ENCODE measurements around the gene C10orf88. TPM values are rescaled to one million over a fixed set of nuclear protein-coding genes. Genes with fewer than 3 reads are reported as not detected.
"Not testable (repeated sequence)": the region's sequence is repeated elsewhere in the genome, so short reads cannot be mapped to it uniquely, and the experiment has no call there.

Gene C10orf88
- total and polyA plus RNA-seq, 2 donors from 2014 or later: 4.3 to 7.6 TPM

DNA sequence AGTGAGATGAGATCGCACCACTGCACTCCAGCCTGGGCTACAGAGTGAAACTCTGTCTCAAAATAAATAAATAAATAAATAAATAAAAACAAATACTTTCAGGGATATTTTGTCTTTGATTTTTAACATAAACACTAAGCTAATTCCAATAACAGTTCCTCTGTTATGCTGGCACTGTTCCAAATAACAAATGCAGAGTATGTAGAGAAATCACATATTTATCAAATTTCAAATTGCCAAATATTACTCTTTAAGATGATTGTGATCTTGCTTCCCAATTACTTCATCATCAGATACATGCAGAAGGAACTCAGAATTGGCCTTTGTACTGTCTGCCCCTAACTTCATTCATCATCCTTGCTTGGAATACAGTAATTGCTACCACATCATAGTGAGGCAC lies 23.9 kb downstream of the C10orf88 start:
- Histone ChIP-seq H3K4me3 (ENCODE audit: low read length in 3 of 3) (no peak overlapping the region), H3K36me3 (ENCODE audit: control insufficient read depth in 2 of 3, insufficient read depth in 3 of 3, low read length in 3 of 3) (no peaks in the 10 kb centered on the region), H3K27ac (ENCODE audit: low read depth in 2 of 2, low read length in 2 of 2) (no peak overlapping the region), H3K9me3 (ENCODE audit: control insufficient read depth in 2 of 3, insufficient read depth in 1 of 3, low read length in 3 of 3) (no peaks in the 10 kb centered on the region), H3K9ac (ENCODE audit: low read length in 3 of 3) (no peak overlapping the region), H3K4me1 (ENCODE audit: control insufficient read depth in 2 of 3, insufficient read depth in 2 of 3, low read depth in 1 of 3, low read length in 3 of 3) (no peaks in the 10 kb centered on the region), H3K27me3 (ENCODE audit: control insufficient read depth, insufficient read depth, low read length) (no peaks in the 10 kb centered on the region)
- FAIRE-seq (no peak), DNase-seq (no peak)
- intact Hi-C loops (cut with DNase I): no loop called here
- TF ChIP-seq, protein P1, sequence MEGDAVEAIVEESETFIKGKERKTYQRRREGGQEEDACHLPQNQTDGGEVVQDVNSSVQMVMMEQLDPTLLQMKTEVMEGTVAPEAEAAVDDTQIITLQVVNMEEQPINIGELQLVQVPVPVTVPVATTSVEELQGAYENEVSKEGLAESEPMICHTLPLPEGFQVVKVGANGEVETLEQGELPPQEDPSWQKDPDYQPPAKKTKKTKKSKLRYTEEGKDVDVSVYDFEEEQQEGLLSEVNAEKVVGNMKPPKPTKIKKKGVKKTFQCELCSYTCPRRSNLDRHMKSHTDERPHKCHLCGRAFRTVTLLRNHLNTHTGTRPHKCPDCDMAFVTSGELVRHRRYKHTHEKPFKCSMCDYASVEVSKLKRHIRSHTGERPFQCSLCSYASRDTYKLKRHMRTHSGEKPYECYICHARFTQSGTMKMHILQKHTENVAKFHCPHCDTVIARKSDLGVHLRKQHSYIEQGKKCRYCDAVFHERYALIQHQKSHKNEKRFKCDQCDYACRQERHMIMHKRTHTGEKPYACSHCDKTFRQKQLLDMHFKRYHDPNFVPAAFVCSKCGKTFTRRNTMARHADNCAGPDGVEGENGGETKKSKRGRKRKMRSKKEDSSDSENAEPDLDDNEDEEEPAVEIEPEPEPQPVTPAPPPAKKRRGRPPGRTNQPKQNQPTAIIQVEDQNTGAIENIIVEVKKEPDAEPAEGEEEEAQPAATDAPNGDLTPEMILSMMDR (IDR thresholded peaks at IDR 0.05; ENCODE audit: borderline replicate concordance, extremely low read depth, insufficient read depth): no peak

DNA sequence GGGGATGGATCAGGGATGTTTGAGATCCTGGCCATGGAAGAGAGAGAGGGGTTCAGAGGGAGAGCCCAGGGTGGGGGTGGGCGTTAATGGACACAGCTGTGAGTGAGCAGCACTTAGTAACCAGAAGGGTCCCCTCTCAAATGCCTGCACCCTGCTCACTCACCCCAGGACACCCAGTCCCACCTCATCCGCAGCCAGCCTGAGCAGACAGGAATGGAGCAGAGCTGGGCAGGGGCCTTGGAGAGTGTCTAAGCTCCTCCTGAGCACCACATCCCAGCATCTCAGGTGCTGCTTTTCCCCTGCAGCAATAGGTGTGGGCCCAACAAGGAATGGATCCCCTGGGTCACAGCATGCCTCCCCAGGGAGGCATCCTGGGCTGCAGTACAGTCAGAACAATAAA lies 38.3 kb downstream of the C10orf88 start:
- TF ChIP-seq, protein P1 (IDR thresholded peaks at IDR 0.05; ENCODE audit: borderline replicate concordance, extremely low read depth, insufficient read depth): no peak
- Histone ChIP-seq H3K4me1 (ENCODE audit: control insufficient read depth in 2 of 3, insufficient read depth in 2 of 3, low read depth in 1 of 3, low read length in 3 of 3) (no peaks in the 10 kb centered on the region), H3K4me3 (ENCODE audit: low read length in 3 of 3) (no peak overlapping the region), H3K27ac (ENCODE audit: low read depth in 2 of 2, low read length in 2 of 2) (no peak overlapping the region), H3K27me3 (ENCODE audit: control insufficient read depth, insufficient read depth, low read length) (no peaks in the 10 kb centered on the region), H3K36me3 (ENCODE audit: control insufficient read depth in 2 of 3, insufficient read depth in 3 of 3, low read length in 3 of 3) (no peaks in the 10 kb centered on the region), H3K9ac (ENCODE audit: low read length in 3 of 3) (no peak overlapping the region), H3K9me3 (ENCODE audit: control insufficient read depth in 2 of 3, insufficient read depth in 1 of 3, low read length in 3 of 3) (no peaks in the 10 kb centered on the region)
- DNase-seq (no peak), FAIRE-seq (no peak)
- intact Hi-C loops (cut with DNase I): no loop called here

DNA sequence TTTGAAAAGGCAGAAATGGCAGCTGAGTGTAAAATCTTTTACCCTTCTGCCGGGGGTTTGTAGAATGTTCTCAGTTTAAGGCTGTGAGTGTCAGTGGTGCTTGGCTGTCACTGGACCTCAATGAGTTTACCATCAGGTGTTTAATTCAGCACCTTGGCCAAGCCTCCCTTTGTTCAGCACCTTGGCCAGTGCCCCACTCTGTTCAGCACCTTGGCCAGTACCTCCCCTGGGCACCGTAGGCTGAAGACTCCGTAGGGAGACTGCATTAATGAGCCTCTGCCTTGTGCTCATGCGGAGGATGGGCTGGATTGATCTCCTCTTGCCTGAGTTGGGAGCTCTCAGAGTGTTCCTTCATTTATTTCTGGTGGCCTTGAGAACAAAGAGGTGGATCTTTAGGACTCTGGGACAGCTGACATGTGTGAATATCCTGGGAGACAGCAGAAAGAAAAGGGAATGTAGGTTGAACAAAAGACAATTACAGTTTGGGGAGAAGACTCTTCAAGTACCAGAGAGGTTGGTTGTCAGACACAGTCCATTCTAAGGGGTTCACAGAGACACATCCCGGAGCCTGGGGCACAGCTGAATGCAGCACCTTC lies 42.0 kb downstream of the C10orf88 start:
- no peak overlapping the region for H3K4me3 ChIP-seq (ENCODE audit: low read length in 3 of 3)
- intact Hi-C loops (cut with DNase I): no loop called here
- H3K9ac ChIP-seq (ENCODE audit: low read length in 3 of 3): no peak overlapping the region
- peak in 4 of 5 donors; percentile 72 to 85 (median 84) for DNase-seq
- H3K36me3 ChIP-seq (ENCODE audit: control insufficient read depth in 2 of 3, insufficient read depth in 3 of 3, low read length in 3 of 3): no peaks in the 10 kb centered on the region
- TF ChIP-seq, protein P1 (IDR thresholded peaks at IDR 0.05; ENCODE audit: borderline replicate concordance, extremely low read depth, insufficient read depth): no peak
- H3K4me1 ChIP-seq (ENCODE audit: control insufficient read depth in 2 of 3, insufficient read depth in 2 of 3, low read depth in 1 of 3, low read length in 3 of 3): no peaks in the 10 kb centered on the region
- H3K9me3 ChIP-seq (ENCODE audit: control insufficient read depth in 2 of 3, insufficient read depth in 1 of 3, low read length in 3 of 3): no peaks in the 10 kb centered on the region
- no peak overlapping the region for H3K27ac ChIP-seq (ENCODE audit: low read depth in 2 of 2, low read length in 2 of 2)
- FAIRE-seq: no peak
- no peaks in the 10 kb centered on the region for H3K27me3 ChIP-seq (ENCODE audit: control insufficient read depth, insufficient read depth, low read length)

DNA sequence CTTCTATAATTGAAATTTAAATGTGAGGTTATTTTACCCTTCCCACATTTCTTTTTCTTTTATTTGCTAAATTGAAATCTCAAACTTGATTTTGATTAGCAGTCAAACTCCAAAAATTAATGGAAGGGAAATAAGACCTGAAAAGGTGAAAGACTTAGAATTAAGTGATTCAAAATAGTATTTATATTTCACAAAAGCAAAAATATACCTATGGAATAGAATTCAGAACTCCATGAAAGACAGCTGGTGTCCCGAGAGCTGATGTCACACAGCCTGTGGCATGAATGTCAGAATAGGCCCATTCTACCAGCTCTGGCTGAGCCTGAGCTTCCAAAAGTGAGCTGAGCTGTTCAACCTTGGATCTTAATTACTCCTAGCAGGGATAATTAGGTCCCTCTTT lies 43.7 kb downstream of the C10orf88 start, which contains the start of gene FAM24A:
Gene FAM24A, plus strand, starts transcription at position 301 of the 400 bp plus-strand sequence. CDS start 1,025 bp downstream, outside the sequence.
- FAIRE-seq (no peak), DNase-seq (no peak)

DNA sequence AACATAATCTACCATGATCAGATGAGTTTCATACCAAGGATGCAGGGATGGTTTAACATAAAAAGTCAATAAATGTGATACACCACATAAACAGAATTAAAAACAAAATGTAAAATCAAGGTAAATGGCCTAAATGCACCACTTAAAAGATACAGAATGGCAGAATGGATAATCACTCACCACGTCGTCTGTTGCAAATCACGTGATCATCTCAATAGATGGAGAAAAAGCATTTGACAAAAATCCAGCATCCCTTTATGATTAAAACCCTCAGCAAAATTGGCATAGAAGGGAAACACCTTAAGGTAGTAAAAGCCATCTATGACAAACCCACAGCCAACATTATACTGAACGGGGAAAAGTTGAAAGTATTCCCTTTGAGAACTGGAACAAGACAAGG lies 50.2 kb downstream of the C10orf88 start:
- H3K27me3 ChIP-seq (ENCODE audit: control insufficient read depth, insufficient read depth, low read length); DNase-seq; intact Hi-C loops (cut with DNase I); H3K9me3 ChIP-seq (ENCODE audit: control insufficient read depth in 2 of 3, insufficient read depth in 1 of 3, low read length in 3 of 3); H3K36me3 ChIP-seq (ENCODE audit: control insufficient read depth in 2 of 3, insufficient read depth in 3 of 3, low read length in 3 of 3); FAIRE-seq; H3K4me3 ChIP-seq (ENCODE audit: low read length in 3 of 3); H3K4me1 ChIP-seq (ENCODE audit: control insufficient read depth in 2 of 3, insufficient read depth in 2 of 3, low read depth in 1 of 3, low read length in 3 of 3); H3K27ac ChIP-seq (ENCODE audit: low read depth in 2 of 2, low read length in 2 of 2); H3K9ac ChIP-seq (ENCODE audit: low read length in 3 of 3): not testable (repeated sequence)

More for the DNA sequence above, 43.7 kb downstream of the C10orf88 start, which contains the start of gene FAM24A:
- TF ChIP-seq, protein P1 (IDR thresholded peaks at IDR 0.05; ENCODE audit: borderline replicate concordance, extremely low read depth, insufficient read depth): no peak
- H3K27ac ChIP-seq (ENCODE audit: low read depth in 2 of 2, low read length in 2 of 2): no peak within 1 kb of the TSS
- no peak within 1 kb of the TSS for H3K4me3 ChIP-seq (ENCODE audit: low read length in 3 of 3)
- H3K9me3 ChIP-seq (ENCODE audit: control insufficient read depth in 2 of 3, insufficient read depth in 1 of 3, low read length in 3 of 3): no peaks in the 10 kb centered on the region
- no peak within 1 kb of the TSS for H3K9ac ChIP-seq (ENCODE audit: low read length in 3 of 3)
- no peaks in the 10 kb centered on the region for H3K4me1 ChIP-seq (ENCODE audit: control insufficient read depth in 2 of 3, insufficient read depth in 2 of 3, low read depth in 1 of 3, low read length in 3 of 3)
- H3K36me3 ChIP-seq (ENCODE audit: control insufficient read depth in 2 of 3, insufficient read depth in 3 of 3, low read length in 3 of 3): no peaks in the 10 kb centered on the region
- intact Hi-C loops (cut with DNase I): no loop called here
- no peaks in the 10 kb centered on the region for H3K27me3 ChIP-seq (ENCODE audit: control insufficient read depth, insufficient read depth, low read length)
